ENCODE results near the gene EDRF1. TPM values are rescaled to one million over a fixed set of nuclear protein-coding genes. Genes with fewer than 3 reads are reported as not detected.

EDRF1 gene
- total and polyA plus RNA-seq, 2 of the 13 experiments (the other 11 are each of a cell fraction or from before 2014, with no cell fraction given) = 16.9 to 26.7 TPM

DNA sequence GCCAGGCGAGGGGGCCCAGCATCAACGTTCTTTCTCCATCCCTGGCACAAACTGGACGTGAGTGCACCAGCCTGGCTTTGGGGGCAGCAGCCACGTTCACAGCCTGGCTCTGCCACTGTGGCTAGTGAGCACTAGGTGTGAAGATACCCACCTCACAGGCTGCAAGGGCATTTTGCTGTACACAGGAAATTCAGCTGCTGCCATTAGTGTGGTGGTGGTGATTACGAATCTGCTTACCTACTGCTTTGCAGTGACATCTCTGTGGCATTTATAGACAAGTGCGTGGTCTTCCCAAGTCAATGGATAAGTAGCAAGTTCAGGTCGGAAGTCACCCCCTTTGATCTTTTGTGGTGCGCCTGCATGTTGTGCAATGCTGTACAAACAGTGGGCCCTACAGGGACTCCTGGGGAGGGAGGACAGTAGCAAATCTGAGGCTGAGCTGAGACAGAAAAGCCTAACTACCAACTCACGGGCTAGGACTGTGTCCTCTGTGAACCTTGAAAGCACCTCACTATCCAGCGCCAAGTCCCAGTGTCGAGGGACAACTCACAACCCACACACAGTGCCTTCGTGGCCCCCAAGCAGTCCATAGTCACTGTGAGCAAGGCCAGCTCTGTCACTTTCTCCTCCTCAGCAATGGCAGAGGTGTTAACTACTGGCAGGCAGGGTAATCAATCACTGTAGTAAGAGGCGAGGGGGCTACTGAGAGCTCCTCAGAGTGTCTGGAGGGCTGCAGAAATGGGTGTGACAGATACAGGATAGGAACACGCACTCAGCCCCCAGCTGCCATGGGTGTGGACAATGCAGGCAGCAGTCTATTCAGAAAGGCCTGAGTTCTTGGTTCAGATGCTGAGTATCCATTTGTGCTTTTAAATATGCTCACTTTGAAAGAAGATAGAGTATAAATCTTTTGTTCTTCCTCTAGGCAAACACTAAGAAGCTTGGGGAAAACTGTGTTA lies 73.1 kb downstream of the EDRF1 start (continued):
- TF ChIP-seq, protein P1, sequence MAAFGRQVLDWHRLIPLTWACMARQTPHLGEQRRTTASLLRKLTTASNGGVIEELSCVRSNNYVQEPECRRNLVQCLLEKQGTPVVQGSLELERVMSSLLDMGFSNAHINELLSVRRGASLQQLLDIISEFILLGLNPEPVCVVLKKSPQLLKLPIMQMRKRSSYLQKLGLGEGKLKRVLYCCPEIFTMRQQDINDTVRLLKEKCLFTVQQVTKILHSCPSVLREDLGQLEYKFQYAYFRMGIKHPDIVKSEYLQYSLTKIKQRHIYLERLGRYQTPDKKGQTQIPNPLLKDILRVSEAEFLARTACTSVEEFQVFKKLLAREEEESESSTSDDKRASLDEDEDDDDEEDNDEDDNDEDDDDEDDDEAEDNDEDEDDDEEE (CRISPR knock-in tag; IDR thresholded peaks at IDR 0.05) = no peak; the same call in 1 of the 2 replicates
- no peak for TF ChIP-seq SP1 (IDR thresholded peaks at IDR 0.05)
- TF ChIP-seq SP1 (CRISPR knock-in tag; IDR thresholded peaks at IDR 0.05) = no peak; the same call in 1 of the 2 replicates
- no peak for TF ChIP-seq SMYD3 (CRISPR knock-in tag; IDR thresholded peaks at IDR 0.05)
- 0 out of 2 replicates have a peak, but pooled peaks have one; percentile 33 for TF ChIP-seq KMT2B (CRISPR knock-in tag; IDR thresholded peaks at IDR 0.05)
- TF ChIP-seq MED1 (CRISPR knock-in tag; IDR thresholded peaks at IDR 0.05) = peak; percentile 89
- TF ChIP-seq HDAC1 (CRISPR knock-in tag; IDR thresholded peaks at IDR 0.05) = peak; percentile 95
- TF ChIP-seq, protein P2, sequence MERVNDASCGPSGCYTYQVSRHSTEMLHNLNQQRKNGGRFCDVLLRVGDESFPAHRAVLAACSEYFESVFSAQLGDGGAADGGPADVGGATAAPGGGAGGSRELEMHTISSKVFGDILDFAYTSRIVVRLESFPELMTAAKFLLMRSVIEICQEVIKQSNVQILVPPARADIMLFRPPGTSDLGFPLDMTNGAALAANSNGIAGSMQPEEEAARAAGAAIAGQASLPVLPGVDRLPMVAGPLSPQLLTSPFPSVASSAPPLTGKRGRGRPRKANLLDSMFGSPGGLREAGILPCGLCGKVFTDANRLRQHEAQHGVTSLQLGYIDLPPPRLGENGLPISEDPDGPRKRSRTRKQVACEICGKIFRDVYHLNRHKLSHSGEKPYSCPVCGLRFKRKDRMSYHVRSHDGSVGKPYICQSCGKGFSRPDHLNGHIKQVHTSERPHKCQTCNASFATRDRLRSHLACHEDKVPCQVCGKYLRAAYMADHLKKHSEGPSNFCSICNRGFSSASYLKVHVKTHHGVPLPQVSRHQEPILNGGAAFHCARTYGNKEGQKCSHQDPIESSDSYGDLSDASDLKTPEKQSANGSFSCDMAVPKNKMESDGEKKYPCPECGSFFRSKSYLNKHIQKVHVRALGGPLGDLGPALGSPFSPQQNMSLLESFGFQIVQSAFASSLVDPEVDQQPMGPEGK (CRISPR knock-in tag; IDR thresholded peaks at IDR 0.05) = peak; percentile 97
- peak; percentile 42; the same call in 1 of the 2 replicates for TF ChIP-seq ZNF383 (CRISPR knock-in tag; IDR thresholded peaks at IDR 0.05; ENCODE audit: borderline replicate concordance)
- TF ChIP-seq YY1 (IDR thresholded peaks at IDR 0.05; ENCODE audit: insufficient read depth, insufficient replicate concordance, low read depth, low read length) = no peak
- TF ChIP-seq HNRNPLL (IDR thresholded peaks at IDR 0.05; ENCODE audit: low read depth, low read length, poor library complexity, severe bottlenecking) = no peak
- TF ChIP-seq ZKSCAN1 (IDR thresholded peaks at IDR 0.05; ENCODE audit: low read length) = no peak
- no peak; the same call in 1 of the 2 replicates for TF ChIP-seq NFKB2 (CRISPR knock-in tag; IDR thresholded peaks at IDR 0.05; ENCODE audit: borderline replicate concordance)
- TF ChIP-seq, protein P3, sequence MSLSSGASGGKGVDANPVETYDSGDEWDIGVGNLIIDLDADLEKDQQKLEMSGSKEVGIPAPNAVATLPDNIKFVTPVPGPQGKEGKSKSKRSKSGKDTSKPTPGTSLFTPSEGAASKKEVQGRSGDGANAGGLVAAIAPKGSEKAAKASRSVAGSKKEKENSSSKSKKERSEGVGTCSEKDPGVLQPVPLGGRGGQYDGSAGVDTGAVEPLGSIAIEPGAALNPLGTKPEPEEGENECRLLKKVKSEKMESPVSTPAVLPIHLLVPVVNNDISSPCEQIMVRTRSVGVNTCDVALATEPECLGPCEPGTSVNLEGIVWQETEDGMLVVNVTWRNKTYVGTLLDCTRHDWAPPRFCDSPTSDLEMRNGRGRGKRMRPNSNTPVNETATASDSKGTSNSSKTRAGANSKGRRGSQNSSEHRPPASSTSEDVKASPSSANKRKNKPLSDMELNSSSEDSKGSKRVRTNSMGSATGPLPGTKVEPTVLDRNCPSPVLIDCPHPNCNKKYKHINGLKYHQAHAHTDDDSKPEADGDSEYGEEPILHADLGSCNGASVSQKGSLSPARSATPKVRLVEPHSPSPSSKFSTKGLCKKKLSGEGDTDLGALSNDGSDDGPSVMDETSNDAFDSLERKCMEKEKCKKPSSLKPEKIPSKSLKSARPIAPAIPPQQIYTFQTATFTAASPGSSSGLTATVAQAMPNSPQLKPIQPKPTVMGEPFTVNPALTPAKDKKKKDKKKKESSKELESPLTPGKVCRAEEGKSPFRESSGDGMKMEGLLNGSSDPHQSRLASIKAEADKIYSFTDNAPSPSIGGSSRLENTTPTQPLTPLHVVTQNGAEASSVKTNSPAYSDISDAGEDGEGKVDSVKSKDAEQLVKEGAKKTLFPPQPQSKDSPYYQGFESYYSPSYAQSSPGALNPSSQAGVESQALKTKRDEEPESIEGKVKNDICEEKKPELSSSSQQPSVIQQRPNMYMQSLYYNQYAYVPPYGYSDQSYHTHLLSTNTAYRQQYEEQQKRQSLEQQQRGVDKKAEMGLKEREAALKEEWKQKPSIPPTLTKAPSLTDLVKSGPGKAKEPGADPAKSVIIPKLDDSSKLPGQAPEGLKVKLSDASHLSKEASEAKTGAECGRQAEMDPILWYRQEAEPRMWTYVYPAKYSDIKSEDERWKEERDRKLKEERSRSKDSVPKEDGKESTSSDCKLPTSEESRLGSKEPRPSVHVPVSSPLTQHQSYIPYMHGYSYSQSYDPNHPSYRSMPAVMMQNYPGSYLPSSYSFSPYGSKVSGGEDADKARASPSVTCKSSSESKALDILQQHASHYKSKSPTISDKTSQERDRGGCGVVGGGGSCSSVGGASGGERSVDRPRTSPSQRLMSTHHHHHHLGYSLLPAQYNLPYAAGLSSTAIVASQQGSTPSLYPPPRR (CRISPR knock-in tag; IDR thresholded peaks at IDR 0.05; ENCODE audit: borderline replicate concordance) = peak; percentile 95
- 0 out of 2 replicates have a peak, but pooled peaks have one; percentile 80 for TF ChIP-seq HIVEP1 (CRISPR knock-in tag; IDR thresholded peaks at IDR 0.05)
- TF ChIP-seq ZNF572 (CRISPR knock-in tag; IDR thresholded peaks at IDR 0.05) = no peak
- TF ChIP-seq ZNF329 (CRISPR knock-in tag; IDR thresholded peaks at IDR 0.05; ENCODE audit: low read depth) = no peak
- no peak for TF ChIP-seq PAX8 (CRISPR knock-in tag; IDR thresholded peaks at IDR 0.05; ENCODE audit: borderline replicate concordance)
- TF ChIP-seq, protein P4, sequence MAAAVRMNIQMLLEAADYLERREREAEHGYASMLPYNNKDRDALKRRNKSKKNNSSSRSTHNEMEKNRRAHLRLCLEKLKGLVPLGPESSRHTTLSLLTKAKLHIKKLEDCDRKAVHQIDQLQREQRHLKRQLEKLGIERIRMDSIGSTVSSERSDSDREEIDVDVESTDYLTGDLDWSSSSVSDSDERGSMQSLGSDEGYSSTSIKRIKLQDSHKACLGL (CRISPR knock-in tag; IDR thresholded peaks at IDR 0.05) = no peak; the same call in 1 of the 2 replicates
- no peak for TF ChIP-seq ATM (IDR thresholded peaks at IDR 0.05; ENCODE audit: borderline replicate concordance)

All from HepG2 (cell line).